ENCODE results near the gene LGALS3BP. TPM values are rescaled to one million over a fixed set of nuclear protein-coding genes. Genes with fewer than 3 reads are reported as not detected.

The LGALS3BP gene
- total and polyA plus RNA-seq, 2 of the 13 experiments (the other 11 are each of a cell fraction or from before 2014, with no cell fraction given) = 137 to 332 TPM

- TF ChIP-seq HDAC6 (IDR thresholded peaks at IDR 0.05; ENCODE audit: low read depth, low read length) = no peak
- no peak for TF ChIP-seq NR3C1 (CRISPR knock-in tag; IDR thresholded peaks at IDR 0.05)
- TF ChIP-seq MIER2 (CRISPR knock-in tag; IDR thresholded peaks at IDR 0.05) = no peak
- peak; percentile 77 for TF ChIP-seq MEIS2 (CRISPR knock-in tag; IDR thresholded peaks at IDR 0.05)
- TF ChIP-seq E2F2 (CRISPR knock-in tag; IDR thresholded peaks at IDR 0.05; ENCODE audit: borderline replicate concordance) = no peak
- no peak for TF ChIP-seq MTERF4 (CRISPR knock-in tag; IDR thresholded peaks at IDR 0.05)
- no peak for TF ChIP-seq ZNF251 (CRISPR knock-in tag; IDR thresholded peaks at IDR 0.05)
- TF ChIP-seq FOXA3 (CRISPR knock-in tag; IDR thresholded peaks at IDR 0.05) = peak; percentile 92
- no peak; the same call in 1 of the 2 replicates for TF ChIP-seq ZNF572 (CRISPR knock-in tag; IDR thresholded peaks at IDR 0.05)
- no peak for TF ChIP-seq SYNCRIP (IDR thresholded peaks at IDR 0.05; ENCODE audit: insufficient read depth, low read depth, low read length)
- TF ChIP-seq CERS6 (CRISPR knock-in tag; IDR thresholded peaks at IDR 0.05) = no peak
- 0 out of 2 replicates have a peak, but pooled peaks have one; percentile 9 for TF ChIP-seq BCL6 (CRISPR knock-in tag; IDR thresholded peaks at IDR 0.05)
- no peak for TF ChIP-seq CHD4 (IDR thresholded peaks at IDR 0.05; ENCODE audit: borderline replicate concordance, low read length)
- TF ChIP-seq TEF (CRISPR knock-in tag; IDR thresholded peaks at IDR 0.05) = no peak
- TF ChIP-seq PHF5A (CRISPR knock-in tag; IDR thresholded peaks at IDR 0.05; ENCODE audit: low read depth, unreplicated experiment) = no peak
- no peak for TF ChIP-seq ZNF33B (CRISPR knock-in tag; IDR thresholded peaks at IDR 0.05)
- peak; percentile 48; the same call in 1 of the 2 replicates for TF ChIP-seq ZNF574 (CRISPR knock-in tag; IDR thresholded peaks at IDR 0.05)
- TF ChIP-seq RORA (CRISPR knock-in tag; IDR thresholded peaks at IDR 0.05) = no peak
- no peak for TF ChIP-seq DDIT3 (CRISPR knock-in tag; IDR thresholded peaks at IDR 0.05)
- no peak for TF ChIP-seq ZBTB8A (CRISPR knock-in tag; IDR thresholded peaks at IDR 0.05; ENCODE audit: borderline replicate concordance, low read depth)
- TF ChIP-seq ZNF839 (CRISPR knock-in tag; IDR thresholded peaks at IDR 0.05; ENCODE audit: borderline replicate concordance) = no peak
- no peak for TF ChIP-seq REL (CRISPR knock-in tag; conservative IDR thresholded peaks at IDR 0.05)
- no peak for TF ChIP-seq ZNF264 (CRISPR knock-in tag; IDR thresholded peaks at IDR 0.05)
Observed at GRCh38 chr17:78933025-78933958, 46.4 kb downstream of the LGALS3BP start (continued).

All from HepG2 (cell line).